HepG2 (cell line): ENCODE measurements around the gene JDP2.

Experiments
- CREBL2 ChIP-seq: sonication (generic); formaldehyde crosslinking; IDR thresholded peaks from 2 replicates; pipeline ENCODE4 v1.8.1; 2023; ENCODE audit warnings: missing genetic modification reagents, mild to moderate bottlenecking, borderline replicate concordance
- E2F1 ChIP-seq: sonication (generic); formaldehyde crosslinking; IDR thresholded peaks from 2 replicates; pipeline ENCODE4 v1.5.0; 2020; ENCODE audit warnings: missing genetic modification reagents
- ETV5 ChIP-seq: IDR thresholded peaks from 2 replicates; pipeline ENCODE4 v1.6.1; 2018; ENCODE audit warnings: missing biosample characterization, missing genetic modification reagents, inconsistent platforms, borderline replicate concordance
- ZSCAN20 ChIP-seq: sonication (generic); formaldehyde crosslinking; IDR thresholded peaks from 2 replicates; pipeline ENCODE4 v1.4.0; 2020; ENCODE audit warnings: missing genetic modification reagents, mild to moderate bottlenecking, borderline replicate concordance

- TF ChIP-seq E2F1 (CRISPR knock-in tag) (no peak), ETV5 (CRISPR knock-in tag) (no peak), CREBL2 (CRISPR knock-in tag) (no peak), ZSCAN20 (no peak)
Measured at GRCh38 chr14:75406102-75406501, 21.7 kb upstream of the JDP2 start.
